Astrocyte of the cerebellum (primary cell): ENCODE data around the gene LCE1A.

Experiments used
- DNase-seq: peaks from one replicate; pipeline ENCODE4 v3.0.0-alpha.2; 2011; ENCODE audit warnings: low read depth
- H3K4me3 ChIP-seq: 2 replicates; pipeline ENCODE4 v1.5.1; 2011; ENCODE audit warnings: mild to moderate bottlenecking, low read depth, low read length, moderate library complexity
- CTCF ChIP-seq: IDR thresholded peaks from 2 replicates; pipeline ENCODE4 v1.5.1; 2012; ENCODE audit warnings: low read length, low read depth, moderate library complexity, mild to moderate bottlenecking; ENCODE audit errors: missing control alignments
- in situ Hi-C: cut with HindIII; loops from 2 replicates; pipeline ENCODE4 v1.10.0; 2017; ENCODE audit warnings: low sequenced_read_pairs

Gene LCE1A

DNA sequence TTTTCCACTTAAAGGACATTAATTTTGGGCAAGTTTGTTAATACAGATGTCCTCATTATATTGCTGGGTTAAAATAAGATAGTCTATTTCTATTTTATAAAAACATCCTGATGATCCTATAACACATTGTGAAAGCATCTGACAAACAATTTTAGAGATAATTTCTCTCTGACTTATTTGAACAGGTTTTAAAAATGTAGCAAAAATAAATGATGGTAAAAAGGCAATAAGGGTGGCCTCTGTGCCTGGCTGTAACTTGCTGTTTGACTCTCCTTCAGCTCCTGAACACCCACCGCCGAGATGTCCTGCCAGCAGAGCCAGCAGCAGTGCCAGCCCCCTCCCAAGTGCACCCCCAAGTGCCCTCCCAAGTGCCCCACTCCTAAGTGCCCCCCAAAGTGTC lies at the start of gene LCE1A:
Gene LCE1A (plus strand): TSS at position 301 of the 400 bp plus-strand sequence. CDS start 0 bp downstream, at position 301.
- in situ Hi-C loops, result no loop called here
- no peak within 1 kb of the TSS for H3K4me3 ChIP-seq
- no peak for DNase-seq
- TF ChIP-seq CTCF, result no peak

GRCh38 chr1:152777510-152778137 lies 49.6 kb upstream of the LCE1A start:
- H3K4me3 ChIP-seq, result no peak overlapping the region
- in situ Hi-C loops, result no loop called here
- no peak for DNase-seq
- no peak for TF ChIP-seq CTCF

GRCh38 chr1:152783095-152783494 lies 44.2 kb upstream of the LCE1A start:
- in situ Hi-C loops, result no loop called here
- DNase-seq, result no peak

GRCh38 chr1:152786077-152786476 lies 41.2 kb upstream of the LCE1A start, which contains the start of gene LCE1E:
Gene LCE1E, plus strand, starts transcription at chr1:152786257. Its CDS starts 1,043 bp downstream, at chr1:152787300.
- in situ Hi-C loops, result no loop called here
- no peak for TF ChIP-seq CTCF
- no peak within 1 kb of the TSS for H3K4me3 ChIP-seq
- no peak for DNase-seq

More at GRCh38 chr1:152783095-152783494, 44.2 kb upstream of the LCE1A start:
- TF ChIP-seq CTCF, result no peak
- no peak overlapping the region for H3K4me3 ChIP-seq

DNA sequence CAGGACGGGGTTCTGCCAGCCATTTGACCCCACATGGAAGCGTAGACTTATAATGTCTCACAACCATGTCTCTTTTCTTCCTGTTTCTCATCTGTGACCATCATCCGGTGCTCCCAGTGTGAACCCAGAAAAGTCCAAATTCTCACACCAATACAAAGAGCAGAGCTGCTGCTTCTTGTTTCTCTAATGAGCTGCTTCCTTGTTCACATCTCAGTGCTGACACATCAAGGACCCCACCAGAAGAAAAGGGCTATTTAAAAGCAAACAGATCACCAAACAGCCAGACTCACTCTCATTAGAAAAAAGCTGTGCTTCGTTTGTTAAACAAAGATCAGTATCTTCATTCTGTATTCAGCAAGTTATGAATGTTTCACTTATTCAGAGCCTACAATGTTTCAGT lies 31.6 kb upstream of the LCE1A start:
- in situ Hi-C loops, result no loop called here
- H3K4me3 ChIP-seq, result no peak overlapping the region
- TF ChIP-seq CTCF, result no peak
- DNase-seq, result no peak

DNA sequence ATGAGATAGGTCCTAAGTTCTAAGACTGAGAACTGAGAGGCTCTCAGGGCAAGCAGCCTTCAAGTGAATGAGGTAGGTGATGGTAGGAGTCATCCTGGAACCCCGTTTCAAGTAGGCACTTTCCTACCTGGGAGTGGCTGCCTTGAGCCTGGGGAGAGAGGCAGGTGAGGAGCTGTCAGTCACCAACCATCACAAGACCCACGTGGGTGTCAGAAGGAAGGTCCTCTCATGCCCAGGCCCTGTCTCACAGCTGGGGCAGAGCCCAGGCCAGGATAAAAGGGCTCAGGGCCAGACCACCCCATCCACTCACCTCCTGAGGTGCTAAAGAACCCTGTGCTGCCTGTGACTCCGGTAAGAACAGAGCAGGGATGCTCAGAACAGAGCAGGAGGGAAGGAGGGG lies 30.9 kb upstream of the LCE1A start, which contains the start of gene LCE1D:
Gene LCE1D (plus strand): TSS at position 301 of the 400 bp plus-strand sequence. CDS start 1,074 bp downstream, outside the sequence.
- no peak for DNase-seq
- in situ Hi-C loops, result no loop called here
- no peak for TF ChIP-seq CTCF

DNA sequence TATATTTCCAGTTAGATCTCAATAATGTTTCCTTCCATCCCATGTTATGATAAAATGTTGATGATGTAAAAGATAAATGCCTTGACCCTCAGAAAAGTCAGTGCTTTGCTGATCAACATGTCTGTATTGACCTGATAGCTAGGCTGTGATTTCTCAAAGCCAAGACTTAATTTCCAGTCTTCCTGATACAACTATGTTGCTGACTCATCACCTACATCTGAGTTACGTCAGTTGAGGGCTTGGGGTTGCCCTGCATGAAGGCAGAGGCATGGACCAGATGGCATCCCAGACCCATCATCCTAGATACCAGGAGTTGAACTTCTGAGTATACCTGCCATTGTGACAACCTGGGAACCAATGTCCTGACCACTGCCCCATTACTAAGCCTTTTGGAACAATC lies 25.9 kb upstream of the LCE1A start:
- H3K4me3 ChIP-seq, result no peak overlapping the region
- in situ Hi-C loops, result no loop called here
- TF ChIP-seq CTCF, result no peak
- DNase-seq, result no peak

More for the DNA sequence above, 30.9 kb upstream of the LCE1A start, which contains the start of gene LCE1D:
- H3K4me3 ChIP-seq, result no peak within 1 kb of the TSS
